ENCODE measurements around the gene TBC1D17.
A peak's percentile ranks its signal among the peaks of the same experiment; 100 is the strongest.

Gene TBC1D17

DNA sequence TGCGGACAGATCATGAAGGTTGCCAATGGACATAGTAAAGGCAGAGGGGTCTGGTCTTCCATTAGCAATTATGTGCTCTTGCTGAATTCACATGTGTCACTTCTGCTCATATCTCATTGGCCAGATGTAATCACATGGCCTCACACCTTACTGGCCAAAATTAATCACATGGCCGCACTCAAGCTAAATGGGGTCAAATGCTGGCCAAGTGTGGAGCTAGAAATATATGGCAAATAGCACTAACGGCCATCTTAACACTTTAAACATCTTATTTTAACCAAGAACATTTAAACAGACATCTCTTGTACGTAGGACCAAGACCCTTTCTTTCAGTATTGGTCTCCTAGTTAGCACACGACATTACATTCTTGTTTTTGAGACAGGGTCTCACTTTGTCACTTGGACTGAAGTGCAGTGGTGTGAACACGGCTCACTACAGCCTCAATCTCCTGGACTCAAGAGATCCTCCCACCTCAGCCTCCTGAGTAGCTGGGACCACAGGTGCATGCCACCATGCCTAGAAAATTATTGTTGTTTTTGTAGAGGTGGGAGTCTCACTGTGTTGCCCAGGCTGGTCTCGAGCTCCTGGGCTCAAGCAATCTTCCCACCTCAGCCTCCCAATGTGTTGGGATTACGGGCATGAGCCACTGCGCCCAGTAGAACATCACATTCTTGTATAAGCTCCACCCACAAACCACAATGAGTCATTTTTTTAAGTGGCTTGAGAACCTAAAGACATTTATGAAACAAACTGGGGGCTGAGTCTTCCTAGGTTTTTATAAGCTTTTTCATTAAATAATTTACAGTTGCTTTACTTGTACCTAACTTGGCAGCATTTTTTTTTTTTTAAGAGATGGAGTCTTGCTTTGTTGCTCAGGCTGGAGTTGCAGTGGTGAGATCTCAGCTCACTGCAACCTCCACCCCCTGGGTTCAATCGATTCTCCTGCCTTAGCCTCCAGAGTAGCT lies 29.5 kb upstream of the TBC1D17 start:
- H3K9me3 ChIP-seq (ENCODE audit: insufficient read depth, low read length), result peaks cover 7% of the 10 kb centered on the region
- peaks cover 13% of the 10 kb centered on the region for H4K20me1 ChIP-seq (ENCODE audit: insufficient read depth, low read length)
- no peaks in the 10 kb centered on the region for H3K27me3 ChIP-seq (ENCODE audit: low read depth, low read length)
- H2AFZ ChIP-seq (ENCODE audit: low read depth, low read length), result no peak overlapping the region
- H3K4me2 ChIP-seq (ENCODE audit: low read length), result peak overlapping the region; percentile 31
- H3K27ac ChIP-seq (ENCODE audit: low read length), result no peak overlapping the region
- H3K4me3 ChIP-seq (ENCODE audit: low read length), result no peak overlapping the region; the same call in 1 of the 2 replicates
- H3K4me1 ChIP-seq (ENCODE audit: low read length), result peaks cover 37% of the 10 kb centered on the region
- TF ChIP-seq, protein P1, sequence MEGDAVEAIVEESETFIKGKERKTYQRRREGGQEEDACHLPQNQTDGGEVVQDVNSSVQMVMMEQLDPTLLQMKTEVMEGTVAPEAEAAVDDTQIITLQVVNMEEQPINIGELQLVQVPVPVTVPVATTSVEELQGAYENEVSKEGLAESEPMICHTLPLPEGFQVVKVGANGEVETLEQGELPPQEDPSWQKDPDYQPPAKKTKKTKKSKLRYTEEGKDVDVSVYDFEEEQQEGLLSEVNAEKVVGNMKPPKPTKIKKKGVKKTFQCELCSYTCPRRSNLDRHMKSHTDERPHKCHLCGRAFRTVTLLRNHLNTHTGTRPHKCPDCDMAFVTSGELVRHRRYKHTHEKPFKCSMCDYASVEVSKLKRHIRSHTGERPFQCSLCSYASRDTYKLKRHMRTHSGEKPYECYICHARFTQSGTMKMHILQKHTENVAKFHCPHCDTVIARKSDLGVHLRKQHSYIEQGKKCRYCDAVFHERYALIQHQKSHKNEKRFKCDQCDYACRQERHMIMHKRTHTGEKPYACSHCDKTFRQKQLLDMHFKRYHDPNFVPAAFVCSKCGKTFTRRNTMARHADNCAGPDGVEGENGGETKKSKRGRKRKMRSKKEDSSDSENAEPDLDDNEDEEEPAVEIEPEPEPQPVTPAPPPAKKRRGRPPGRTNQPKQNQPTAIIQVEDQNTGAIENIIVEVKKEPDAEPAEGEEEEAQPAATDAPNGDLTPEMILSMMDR (IDR thresholded peaks at IDR 0.05; ENCODE audit: low read depth, low read length), result no peak
- no peak for TF ChIP-seq EZH2phosphoT487 (IDR thresholded peaks at IDR 0.05; ENCODE audit: low read depth)
- H3K9ac ChIP-seq (ENCODE audit: low read length), result no peak overlapping the region
- H3K36me3 ChIP-seq (replicated peaks; ENCODE audit: low read depth, low read length), result peaks cover 15% of the 10 kb centered on the region
- peaks cover 14% of the 10 kb centered on the region for H3K79me2 ChIP-seq (ENCODE audit: low read length)

DNA sequence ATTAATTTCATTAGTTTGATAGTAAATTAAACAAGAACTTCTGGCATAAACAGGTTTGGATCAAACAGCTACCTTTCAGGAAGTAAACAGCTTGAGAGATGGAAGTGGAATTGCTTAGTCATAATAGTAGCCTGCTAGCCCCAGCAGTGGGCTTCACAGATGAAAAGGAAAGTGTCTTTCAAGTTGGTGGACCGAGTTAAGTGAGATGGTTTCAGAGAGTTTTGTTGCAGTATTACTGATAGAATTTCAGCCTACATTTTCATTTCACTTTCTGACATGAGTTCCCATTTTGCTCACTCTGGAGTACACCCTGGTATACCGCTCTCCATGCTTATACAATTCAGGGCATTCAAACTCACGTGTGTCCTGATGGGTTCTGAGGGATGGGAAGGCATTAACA lies 28.6 kb upstream of the TBC1D17 start:
- Histone ChIP-seq H3K27me3 (ENCODE audit: low read depth, low read length) (no peaks in the 10 kb centered on the region), H3K36me3 (replicated peaks; ENCODE audit: low read depth, low read length) (peaks cover 15% of the 10 kb centered on the region), H3K79me2 (ENCODE audit: low read length) (peaks cover 23% of the 10 kb centered on the region), H3K4me2 (ENCODE audit: low read length) (peak overlapping the region; percentile 31), H3K9ac (ENCODE audit: low read length) (no peak overlapping the region), H3K27ac (ENCODE audit: low read length) (no peak overlapping the region), H4K20me1 (ENCODE audit: insufficient read depth, low read length) (peaks cover 20% of the 10 kb centered on the region), H3K9me3 (ENCODE audit: insufficient read depth, low read length) (peaks cover 7% of the 10 kb centered on the region), H3K4me1 (ENCODE audit: low read length) (peaks cover 43% of the 10 kb centered on the region), H3K4me3 (ENCODE audit: low read length) (no peak overlapping the region; the same call in 1 of the 2 replicates), H2AFZ (ENCODE audit: low read depth, low read length) (no peak overlapping the region)
- TF ChIP-seq, protein P1 (IDR thresholded peaks at IDR 0.05; ENCODE audit: low read depth, low read length), result no peak
- TF ChIP-seq EZH2phosphoT487 (IDR thresholded peaks at IDR 0.05; ENCODE audit: low read depth), result no peak

DNA sequence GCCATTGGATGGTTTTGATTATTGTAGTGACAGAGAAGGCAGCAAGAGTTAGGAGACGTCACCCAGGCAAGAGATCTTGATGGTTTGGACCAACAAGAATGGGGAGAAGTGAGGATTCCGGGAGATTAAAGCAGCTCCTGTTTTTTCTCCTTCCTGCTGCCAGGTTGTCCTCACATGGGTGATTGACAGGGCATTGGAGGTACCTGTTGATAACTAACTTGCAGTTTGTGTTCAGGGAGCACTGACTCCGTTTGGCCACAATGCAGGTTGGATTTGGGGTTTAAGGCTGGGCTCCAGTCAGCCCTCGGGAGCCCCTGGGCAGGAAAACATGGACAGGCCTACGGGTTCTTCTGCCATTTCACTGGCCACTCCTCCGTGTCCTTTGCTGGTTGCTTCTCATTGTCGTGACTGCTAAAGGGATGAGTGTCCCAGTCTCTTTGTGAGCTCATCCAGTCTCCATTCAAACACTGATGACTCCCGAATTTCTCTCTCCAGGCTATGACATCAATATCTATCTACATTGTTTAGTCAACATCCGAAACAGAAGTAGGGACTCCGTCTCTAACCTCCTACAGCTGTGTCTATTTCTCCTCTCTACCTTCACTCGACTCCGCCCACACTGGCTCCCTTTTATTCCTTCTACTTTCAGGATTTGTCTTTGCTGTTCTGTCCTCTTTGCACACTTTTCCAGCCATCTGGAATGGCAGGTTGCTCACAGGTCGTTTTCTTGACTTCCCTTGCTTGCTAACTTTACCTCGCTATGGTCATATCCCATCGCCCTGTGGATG lies 27.9 kb upstream of the TBC1D17 start:
- Histone ChIP-seq H3K4me2 (ENCODE audit: low read length) (peak overlapping the region; percentile 66), H3K4me1 (ENCODE audit: low read length) (peaks cover 44% of the 10 kb centered on the region), H3K79me2 (ENCODE audit: low read length) (peaks cover 29% of the 10 kb centered on the region), H3K27me3 (ENCODE audit: low read depth, low read length) (no peaks in the 10 kb centered on the region), H2AFZ (ENCODE audit: low read depth, low read length) (no peak overlapping the region), H4K20me1 (ENCODE audit: insufficient read depth, low read length) (peaks cover 26% of the 10 kb centered on the region), H3K9ac (ENCODE audit: low read length) (no peak overlapping the region), H3K4me3 (ENCODE audit: low read length) (peak overlapping the region; percentile 80; the same call in 1 of the 2 replicates), H3K9me3 (ENCODE audit: insufficient read depth, low read length) (peaks cover 7% of the 10 kb centered on the region), H3K27ac (ENCODE audit: low read length) (no peak overlapping the region), H3K36me3 (replicated peaks; ENCODE audit: low read depth, low read length) (peaks cover 15% of the 10 kb centered on the region)
- TF ChIP-seq, protein P1 (IDR thresholded peaks at IDR 0.05; ENCODE audit: low read depth, low read length), result no peak
- TF ChIP-seq EZH2phosphoT487 (IDR thresholded peaks at IDR 0.05; ENCODE audit: low read depth), result no peak

DNA sequence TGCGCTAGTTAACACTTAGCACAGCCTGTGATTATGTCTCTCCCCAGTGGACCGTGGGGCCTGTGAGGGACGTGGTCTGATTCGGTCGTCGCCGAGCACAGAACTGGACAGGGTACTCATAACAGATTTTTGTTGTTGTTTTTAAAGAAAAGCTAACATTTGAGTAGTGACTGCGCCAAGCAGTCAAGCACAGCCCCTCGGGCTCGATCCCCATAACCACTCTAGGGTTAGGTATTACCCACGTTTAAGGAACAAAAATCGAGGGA lies 27.3 kb upstream of the TBC1D17 start:
- H3K9ac ChIP-seq (ENCODE audit: low read length), result no peak overlapping the region; the same call in 1 of the 2 replicates
- TF ChIP-seq EZH2phosphoT487 (IDR thresholded peaks at IDR 0.05; ENCODE audit: low read depth), result no peak
- no peak overlapping the region for H2AFZ ChIP-seq (ENCODE audit: low read depth, low read length)
- no peaks in the 10 kb centered on the region for H3K27me3 ChIP-seq (ENCODE audit: low read depth, low read length)
- H3K4me3 ChIP-seq (ENCODE audit: low read length), result peak overlapping the region; percentile 80
- H4K20me1 ChIP-seq (ENCODE audit: insufficient read depth, low read length), result peaks cover 29% of the 10 kb centered on the region
- H3K9me3 ChIP-seq (ENCODE audit: insufficient read depth, low read length), result peaks cover 7% of the 10 kb centered on the region
- H3K4me1 ChIP-seq (ENCODE audit: low read length), result peaks cover 41% of the 10 kb centered on the region
- peaks cover 18% of the 10 kb centered on the region for H3K36me3 ChIP-seq (replicated peaks; ENCODE audit: low read depth, low read length)
- peak overlapping the region; percentile 66 for H3K4me2 ChIP-seq (ENCODE audit: low read length)
- peaks cover 29% of the 10 kb centered on the region for H3K79me2 ChIP-seq (ENCODE audit: low read length)
- H3K27ac ChIP-seq (ENCODE audit: low read length), result no peak overlapping the region
